ENCODE measurements around the gene CSRP1.

DNA sequence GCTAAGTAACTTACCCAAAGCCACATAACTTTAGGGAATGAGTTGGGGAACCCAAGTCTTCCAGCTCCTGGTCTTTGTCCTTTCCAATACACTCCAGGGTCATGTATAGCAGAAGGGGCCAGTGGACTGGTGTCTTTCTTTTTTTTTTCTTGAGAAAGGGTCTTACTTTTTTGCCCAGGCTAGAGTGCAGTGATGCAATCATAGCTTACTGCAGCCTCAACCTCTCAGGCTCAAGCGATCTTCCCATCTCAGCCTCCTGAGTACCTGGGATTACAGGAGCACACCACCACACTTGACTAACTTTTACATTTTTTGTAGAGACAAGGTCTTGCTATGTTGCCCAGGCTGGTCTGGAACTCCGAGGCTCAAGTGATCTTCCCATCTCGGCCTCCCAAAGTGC lies 44.2 kb upstream of the CSRP1 start:
- TF ChIP-seq, protein P1, sequence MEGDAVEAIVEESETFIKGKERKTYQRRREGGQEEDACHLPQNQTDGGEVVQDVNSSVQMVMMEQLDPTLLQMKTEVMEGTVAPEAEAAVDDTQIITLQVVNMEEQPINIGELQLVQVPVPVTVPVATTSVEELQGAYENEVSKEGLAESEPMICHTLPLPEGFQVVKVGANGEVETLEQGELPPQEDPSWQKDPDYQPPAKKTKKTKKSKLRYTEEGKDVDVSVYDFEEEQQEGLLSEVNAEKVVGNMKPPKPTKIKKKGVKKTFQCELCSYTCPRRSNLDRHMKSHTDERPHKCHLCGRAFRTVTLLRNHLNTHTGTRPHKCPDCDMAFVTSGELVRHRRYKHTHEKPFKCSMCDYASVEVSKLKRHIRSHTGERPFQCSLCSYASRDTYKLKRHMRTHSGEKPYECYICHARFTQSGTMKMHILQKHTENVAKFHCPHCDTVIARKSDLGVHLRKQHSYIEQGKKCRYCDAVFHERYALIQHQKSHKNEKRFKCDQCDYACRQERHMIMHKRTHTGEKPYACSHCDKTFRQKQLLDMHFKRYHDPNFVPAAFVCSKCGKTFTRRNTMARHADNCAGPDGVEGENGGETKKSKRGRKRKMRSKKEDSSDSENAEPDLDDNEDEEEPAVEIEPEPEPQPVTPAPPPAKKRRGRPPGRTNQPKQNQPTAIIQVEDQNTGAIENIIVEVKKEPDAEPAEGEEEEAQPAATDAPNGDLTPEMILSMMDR (IDR thresholded peaks at IDR 0.05): no peak
- TF ChIP-seq POLR2A (IDR thresholded peaks at IDR 0.05): no peak
